Fibroblast of lung (primary cell): ENCODE results near the gene TATDN2.

Experiments used
- CTCF ChIP-seq, 2 donors: IDR thresholded peaks in 1 of 2; conservative IDR thresholded peaks in 1 of 2; 1 replicate in 1 of 2; 2 replicates in 1 of 2; pipeline ENCODE4 v1.5.1; 2011 to 2012; ENCODE audit warnings: low read length in 2 of 2, control low read depth in 1 of 2, inconsistent platforms in 1 of 2, low read depth in 1 of 2, mild to moderate bottlenecking in 1 of 2
- EZH2 ChIP-seq: IDR thresholded peaks from 2 replicates; pipeline ENCODE4 v1.5.1; 2012; ENCODE audit warnings: low read length, control low read depth, mild to moderate bottlenecking; ENCODE audit errors: missing control alignments

- TF ChIP-seq CTCF (conservative IDR thresholded peaks at IDR 0.05 in 1 of 2, IDR thresholded peaks at IDR 0.05 in 1 of 2; ENCODE audit: low read depth in 1 of 2, low read length in 2 of 2), result no peak
- TF ChIP-seq EZH2, result no peak
Observed at GRCh38 chr3:10268116-10268515, 19.9 kb downstream of the TATDN2 start.
